ENCODE measurements around the gene DDX51. TPM values are rescaled to one million over a fixed set of nuclear protein-coding genes. Genes with fewer than 3 reads are reported as not detected.
"Not testable (repeated sequence)": the region's sequence is repeated elsewhere in the genome, so short reads cannot be mapped to it uniquely, and the experiment has no call there.

DDX51 gene
- polyA plus RNA-seq, 1 donor: 17.8 TPM

- DNase-seq: no peak
These were observed 32.3 kb downstream of the DDX51 start for GRCh38 chr12:132111654-132112304.

DNA sequence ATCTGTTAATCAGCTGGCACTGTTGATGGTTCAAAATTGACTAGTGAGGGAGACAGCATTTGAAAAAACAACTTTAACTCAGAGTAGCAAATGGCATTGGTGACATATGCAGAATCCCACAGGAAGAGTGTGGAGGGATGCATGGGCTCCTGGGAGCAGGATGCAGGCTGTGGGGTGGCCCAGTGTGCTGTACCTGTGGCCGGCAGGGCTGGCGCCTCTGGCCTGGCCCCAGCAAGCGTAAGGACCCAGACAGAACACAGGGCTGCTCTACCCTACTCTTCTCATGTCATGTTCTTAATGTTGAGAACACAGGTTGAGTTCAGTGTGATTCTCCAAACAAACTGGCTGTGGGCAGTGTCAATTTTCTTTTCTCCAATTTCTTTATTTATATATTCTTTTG, 33.4 kb downstream of the DDX51 start:
- DNase-seq: no peak

DNA sequence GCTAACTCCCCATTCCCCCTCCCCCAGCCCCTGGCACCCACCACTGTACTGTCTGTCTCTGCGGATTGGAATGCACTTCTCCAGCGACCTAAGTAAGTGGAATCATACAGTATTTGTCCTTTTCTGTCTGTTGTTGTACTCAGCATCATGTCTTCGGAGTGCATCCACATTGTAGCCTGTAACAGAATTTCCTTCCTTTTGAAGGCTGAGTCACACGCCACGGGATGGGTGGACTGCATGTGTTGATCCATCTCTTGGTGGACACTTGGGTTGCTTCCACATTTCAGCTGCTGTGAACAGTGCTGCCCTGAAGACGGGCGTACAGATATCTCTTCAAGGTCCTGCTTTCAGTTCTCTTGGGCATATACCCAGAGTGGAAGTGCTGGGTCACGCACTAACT, 34.4 kb downstream of the DDX51 start:
- DNase-seq: no peak

- no peak for DNase-seq
These were observed 35.8 kb downstream of the DDX51 start for GRCh38 chr12:132108211-132108832.

- DNase-seq: no peak
These were observed 37.2 kb downstream of the DDX51 start for GRCh38 chr12:132106921-132107320.

- no peak for DNase-seq
These were observed 38.7 kb downstream of the DDX51 start for GRCh38 chr12:132105467-132105866.

DNA sequence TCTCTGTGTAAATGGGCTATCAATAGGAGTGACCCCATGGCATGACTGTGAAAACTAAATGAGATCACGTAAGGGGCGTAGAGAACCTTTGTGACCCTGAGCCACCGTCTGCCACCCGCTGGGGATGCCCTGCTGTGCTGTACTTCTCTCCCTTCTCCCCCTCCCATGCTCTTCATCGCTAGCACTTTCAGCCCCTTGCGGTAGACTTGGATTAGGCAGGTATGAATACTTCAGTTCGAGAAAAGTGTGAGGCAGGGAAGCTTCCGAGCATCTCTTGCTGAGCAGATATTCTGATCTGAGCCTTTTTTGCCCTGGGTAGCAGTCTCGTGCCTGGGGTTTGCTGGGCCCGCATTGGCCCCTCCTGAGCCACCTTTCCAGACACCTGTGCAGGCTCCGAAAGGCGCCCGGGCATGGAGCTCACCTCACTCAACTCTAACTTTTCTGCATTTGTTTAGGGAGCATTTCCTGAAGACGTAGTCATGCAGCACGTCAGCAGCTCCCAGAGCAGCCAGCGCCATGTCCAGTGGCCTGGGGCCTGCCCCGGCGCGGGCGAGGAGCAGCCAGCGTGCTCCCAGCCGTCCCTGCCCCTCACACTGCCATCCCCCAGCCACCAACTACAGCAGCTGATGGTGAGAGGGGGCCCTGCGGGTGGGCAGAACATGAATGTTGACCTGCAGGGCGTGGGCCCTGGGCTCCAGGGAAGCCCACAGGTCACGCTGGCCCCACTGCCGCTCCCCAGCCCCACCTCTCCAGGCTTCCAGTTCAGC, 40.4 kb downstream of the DDX51 start:
- DNase-seq: no peak

- DNase-seq: not testable (repeated sequence)
These were observed 41.0 kb downstream of the DDX51 start for GRCh38 chr12:132103072-132103471.

DNA sequence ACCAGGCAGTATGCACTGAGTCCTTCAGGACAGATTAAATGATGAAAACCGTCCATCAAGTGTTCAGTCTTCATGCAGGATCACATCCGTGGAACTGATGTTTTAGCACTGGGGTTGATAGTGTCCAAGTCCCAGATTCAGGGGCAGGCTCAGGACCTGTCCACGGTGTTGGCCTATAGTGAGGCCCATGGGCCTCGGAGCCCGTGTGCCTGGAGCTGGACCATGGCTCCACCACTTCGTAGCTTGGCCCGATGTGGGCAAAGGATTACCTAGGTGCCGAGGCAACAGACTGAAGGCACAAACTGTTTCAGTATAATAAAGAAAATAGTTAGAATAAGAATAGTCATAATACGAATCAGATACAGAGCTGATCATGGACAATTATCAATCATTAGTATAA, 41.8 kb downstream of the DDX51 start:
- no peak for DNase-seq

- DNase-seq: no peak
These were observed 43.6 kb downstream of the DDX51 start for GRCh38 chr12:132100306-132101065.

DNA sequence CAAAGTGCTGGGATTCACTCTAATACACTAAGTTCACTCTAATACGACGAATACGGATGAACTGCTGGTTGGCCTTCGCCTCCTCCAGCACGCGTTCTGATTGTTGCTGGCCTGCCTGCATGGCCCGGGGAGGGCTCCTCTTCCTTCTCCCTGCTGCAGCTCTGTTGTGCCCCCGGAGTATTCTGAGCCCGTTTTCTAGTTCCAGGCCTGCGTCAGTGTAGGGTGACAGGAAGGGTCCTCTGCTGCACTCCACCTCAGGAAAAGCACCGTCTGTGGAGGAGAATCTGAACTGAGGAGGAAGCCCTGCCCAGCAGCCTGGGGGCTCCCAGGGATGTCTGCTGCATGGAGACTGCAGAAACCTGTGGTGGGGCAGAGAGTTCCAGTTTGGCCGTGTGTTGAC, 44.4 kb downstream of the DDX51 start:
- no peak for DNase-seq

- DNase-seq: no peak
These were observed 48.4 kb downstream of the DDX51 start for GRCh38 chr12:132095520-132096409.

GRCh38 chr12:132094269-132094891, 49.7 kb downstream of the DDX51 start:
- no peak for DNase-seq

DNA sequence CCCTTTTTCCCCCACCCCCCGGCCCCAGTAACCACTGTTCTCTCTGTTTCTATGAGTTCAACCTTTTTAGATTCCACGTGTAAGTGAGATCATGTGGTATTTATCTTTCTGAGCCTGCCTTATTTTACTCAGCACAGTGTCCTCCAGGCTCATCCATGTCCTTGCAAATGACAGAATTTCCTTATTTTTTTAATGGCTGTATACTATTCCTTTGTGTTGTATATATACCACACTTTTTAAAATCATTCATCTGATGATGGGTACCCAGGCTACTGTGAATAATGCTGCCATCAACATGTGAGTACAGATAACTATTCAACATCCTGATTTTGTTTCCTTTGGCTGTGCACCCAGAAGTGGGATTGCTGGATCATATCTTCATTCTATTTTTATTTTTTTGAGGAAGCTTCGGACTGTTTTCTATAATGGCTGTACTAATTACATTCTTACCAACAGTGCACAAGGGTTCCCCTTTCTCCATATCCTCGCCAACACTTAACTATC, 54.7 kb downstream of the DDX51 start:
- no peak for DNase-seq

Other genes starting within 250 kb of the DDX51 start
- 30.5 TPM for gene ULK1, start 249.7 kb downstream of the DDX51 start, polyA plus RNA-seq (ENCODE audit: insufficient read length)
- 14.1 TPM for gene PUS1, start 215.0 kb downstream of the DDX51 start, polyA plus RNA-seq (ENCODE audit: insufficient read length)
- gene EP400, start 194.4 kb downstream of the DDX51 start, polyA plus RNA-seq (ENCODE audit: insufficient read length): 26.0 TPM
- 16.2 TPM for gene NOC4L, start 138 bp upstream of the DDX51 start, polyA plus RNA-seq (ENCODE audit: insufficient read length)
- gene GALNT9, start 185.3 kb upstream of the DDX51 start, polyA plus RNA-seq (ENCODE audit: insufficient read length): 1.5 TPM